PC-9 (cell line): ENCODE results near the gene TSTD1.

Source experiments
- CTCF ChIP-seq: fragments of 200-600 bp; sonication (generic); conservative IDR thresholded peaks from 2 replicates; pipeline ENCODE4 v1.6.1; 2017; ENCODE audit warnings: mixed run types, antibody characterized with exemption, mild to moderate bottlenecking, moderate library complexity
- EZH2 ChIP-seq: fragments of 200-600 bp; sonication (generic); IDR thresholded peaks from 2 replicates; pipeline ENCODE4 v1.8.0; 2017; ENCODE audit warnings: antibody characterized with exemption, low read depth

GRCh38 chr1:161085165-161085564 lies 46.4 kb upstream of the TSTD1 start:
- TF ChIP-seq CTCF (no peak), EZH2 (no peak)
